Pancreas (tissue), 10 donors: Measurements from ENCODE around the gene ZBTB7C. TPM values are rescaled to one million over a fixed set of nuclear protein-coding genes. Genes with fewer than 3 reads are reported as not detected.

Experiments
- ATAC-seq, 4 donors: fragments of 200-7000 bp; cut with Tn5 transposase; one replicate each; pipeline versions ENCODE4 v1.8.0 to v1.9.1; 2020; ENCODE audit warnings: mild to moderate bottlenecking in 4 of 4, moderate library complexity in 4 of 4
- DNase-seq, 6 donors: peaks; one replicate each; pipeline ENCODE4 v3.0.0-alpha.2; 2020
- FAIRE-seq: peaks from 2 replicates; lab custom pipeline; 2012; peaks lifted over from hg19 to GRCh38; lab: Jason Lieb, UNC
- H3K27ac ChIP-seq, 4 donors: fragments of 200-600 bp; sonication (generic); 1 replicate in 3 of 4; 2 replicates in 1 of 4; pipeline versions ENCODE4 v1.5.0 to v1.8.0; 2020
- H3K27me3 ChIP-seq, 4 donors: fragments of 200-600 bp; one replicate each; pipeline ENCODE4 v1.8.0; 2021
- H3K36me3 ChIP-seq, 3 donors: fragments of 200-600 bp; sonication (generic) in 1 of 3; one replicate each; pipeline versions ENCODE4 v1.5.0 to v1.8.0; 2020 to 2021
- H3K4me1 ChIP-seq, 3 donors: fragments of 200-600 bp; one replicate each; pipeline ENCODE4 v1.8.0; 2021
- H3K4me3 ChIP-seq, 4 donors: fragments of 200-600 bp; sonication (generic) in 2 of 4; one replicate each; pipeline versions ENCODE4 v1.5.0 to v1.8.0; 2020 to 2021
- H3K9me3 ChIP-seq, 4 donors: fragments of 200-600 bp; one replicate each; pipeline ENCODE4 v1.8.0; 2021
- WGBS, 2 donors: extraction: QIAGEN DNeasy Blood & Tissue Kit; methylation state at CpG; one replicate each; pipeline ENCODE4 v1.1.7; 2013; 5-methylcytosine and 5-hydroxymethylcytosine counted together
- intact Hi-C, 3 donors: fragments of 100-400 bp; cut with DNase I; formaldehyde crosslinking; loops; one replicate each; pipeline versions ENCODE4 v1.11.1 to v1.14.2; 2022
- polyA plus RNA-seq, 2 donors: library from polyadenylated mRNA; stranded (reverse); fragments of 200-250 nt; gene quantifications; one replicate each; pipeline ENCODE4 v1.2.3, GENCODE V29; 2013
- total RNA-seq, 6 donors: library from RNA; stranded (reverse); fragmentation: NEBNext Ultra II Directional in 4 of 6; extraction: Animal tissue kit (Norgen Biotek cat#: 25700) in 4 of 6; gene quantifications; one replicate each; pipeline versions ENCODE4 v1.2.1 to v1.2.4, GENCODE V29; 2021 to 2023
- TF ChIP-seq, protein P1 (sequence below), 4 donors: fragments of 200-600 bp; sonication (generic) in 3 of 4; IDR thresholded peaks; one replicate each; pipeline versions ENCODE4 v1.5.0 to v1.8.0; 2021; ENCODE audit warnings: antibody characterized with exemption in 4 of 4
- donor health status: healthy with polysubstance abuse.
- donor health status: DM: no; HTN: no; CAD: no; lungs with moderate emphysema.
- donor health status: DM: no; HTN: no; CAD: no.
- donor health status: control.
- donor health status: control.
- donor health status: Bipolar disorder and iron deficiency.
- donor health status: DM: yes; HTN: yes; CAD: no.
- donor health status: DM: no; HTN: no; CAD: no.
- donor health status: DM: no; HTN: no; CAD: no.
- donor health status: DM: yes; HTN: yes; CAD: no.

The ZBTB7C gene
- total and polyA plus RNA-seq, 8 donors = 0.35 to 1.7 (median 0.91) TPM

DNA sequence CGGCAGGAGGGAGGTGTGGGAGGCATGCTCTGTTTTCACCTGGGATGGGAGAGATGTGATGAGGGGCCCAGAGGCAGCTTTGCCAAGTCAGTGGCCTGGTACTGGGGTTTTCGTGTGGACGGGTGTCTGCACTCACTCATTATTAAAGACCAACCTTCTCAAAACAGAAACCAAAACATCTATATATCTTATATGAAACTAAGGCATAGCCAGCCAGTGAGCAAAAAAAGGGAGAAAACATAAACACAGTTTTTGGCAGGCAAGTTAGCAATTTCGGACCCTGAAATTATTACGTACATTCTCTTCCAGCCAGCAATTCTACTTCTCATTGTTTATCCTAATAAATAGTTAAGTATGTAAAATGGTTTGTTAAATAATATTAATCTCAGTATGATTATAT is 297.6 kb downstream of the ZBTB7C start:
- FAIRE-seq (no peak), ATAC-seq (no peak), DNase-seq (no peak)
- Histone ChIP-seq H3K4me3 (no peak overlapping the region), H3K27me3 (no peaks in the 10 kb centered on the region), H3K9me3 (no peaks in the 10 kb centered on the region), H3K36me3 (no peaks in the 10 kb centered on the region), H3K27ac (no peak overlapping the region), H3K4me1 (no peaks in the 10 kb centered on the region)
- TF ChIP-seq, protein P1, sequence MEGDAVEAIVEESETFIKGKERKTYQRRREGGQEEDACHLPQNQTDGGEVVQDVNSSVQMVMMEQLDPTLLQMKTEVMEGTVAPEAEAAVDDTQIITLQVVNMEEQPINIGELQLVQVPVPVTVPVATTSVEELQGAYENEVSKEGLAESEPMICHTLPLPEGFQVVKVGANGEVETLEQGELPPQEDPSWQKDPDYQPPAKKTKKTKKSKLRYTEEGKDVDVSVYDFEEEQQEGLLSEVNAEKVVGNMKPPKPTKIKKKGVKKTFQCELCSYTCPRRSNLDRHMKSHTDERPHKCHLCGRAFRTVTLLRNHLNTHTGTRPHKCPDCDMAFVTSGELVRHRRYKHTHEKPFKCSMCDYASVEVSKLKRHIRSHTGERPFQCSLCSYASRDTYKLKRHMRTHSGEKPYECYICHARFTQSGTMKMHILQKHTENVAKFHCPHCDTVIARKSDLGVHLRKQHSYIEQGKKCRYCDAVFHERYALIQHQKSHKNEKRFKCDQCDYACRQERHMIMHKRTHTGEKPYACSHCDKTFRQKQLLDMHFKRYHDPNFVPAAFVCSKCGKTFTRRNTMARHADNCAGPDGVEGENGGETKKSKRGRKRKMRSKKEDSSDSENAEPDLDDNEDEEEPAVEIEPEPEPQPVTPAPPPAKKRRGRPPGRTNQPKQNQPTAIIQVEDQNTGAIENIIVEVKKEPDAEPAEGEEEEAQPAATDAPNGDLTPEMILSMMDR (IDR thresholded peaks at IDR 0.05) = no peak
- 80 to 92% methylated on average over 5 of the region's 5 CpGs for WGBS, 2 donors
- intact Hi-C loops = no loop called here

DNA sequence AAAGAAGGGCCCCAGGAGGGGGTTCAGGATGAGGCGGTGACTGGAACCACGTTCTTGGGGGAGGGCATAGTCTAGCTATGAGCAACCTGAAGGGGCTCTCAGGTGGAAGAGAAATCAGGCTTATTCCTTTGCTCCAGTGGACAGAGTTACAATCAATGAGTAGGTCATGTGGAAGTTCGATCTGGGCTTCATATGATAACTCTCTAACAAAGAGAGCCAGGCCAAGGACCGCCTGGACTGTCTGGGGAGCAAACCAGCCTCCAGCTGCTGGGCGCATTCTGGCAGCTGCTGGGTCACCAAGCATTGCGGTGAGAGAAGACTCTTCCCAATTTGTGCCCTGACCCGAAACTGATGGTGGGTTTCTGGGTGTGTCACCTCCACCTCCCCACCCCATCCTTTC is 298.4 kb downstream of the ZBTB7C start:
- Histone ChIP-seq H3K27me3 (no peaks in the 10 kb centered on the region), H3K9me3 (no peaks in the 10 kb centered on the region), H3K4me1 (no peaks in the 10 kb centered on the region), H3K27ac (no peak overlapping the region), H3K4me3 (no peak overlapping the region), H3K36me3 (no peaks in the 10 kb centered on the region)
- 76 to 77% methylated on average over 7 of the region's 7 CpGs for WGBS, 2 donors
- no peak for ATAC-seq
- no peak for DNase-seq
- intact Hi-C loops = no loop called here
- TF ChIP-seq, protein P1 (IDR thresholded peaks at IDR 0.05) = no peak
- FAIRE-seq = no peak

DNA sequence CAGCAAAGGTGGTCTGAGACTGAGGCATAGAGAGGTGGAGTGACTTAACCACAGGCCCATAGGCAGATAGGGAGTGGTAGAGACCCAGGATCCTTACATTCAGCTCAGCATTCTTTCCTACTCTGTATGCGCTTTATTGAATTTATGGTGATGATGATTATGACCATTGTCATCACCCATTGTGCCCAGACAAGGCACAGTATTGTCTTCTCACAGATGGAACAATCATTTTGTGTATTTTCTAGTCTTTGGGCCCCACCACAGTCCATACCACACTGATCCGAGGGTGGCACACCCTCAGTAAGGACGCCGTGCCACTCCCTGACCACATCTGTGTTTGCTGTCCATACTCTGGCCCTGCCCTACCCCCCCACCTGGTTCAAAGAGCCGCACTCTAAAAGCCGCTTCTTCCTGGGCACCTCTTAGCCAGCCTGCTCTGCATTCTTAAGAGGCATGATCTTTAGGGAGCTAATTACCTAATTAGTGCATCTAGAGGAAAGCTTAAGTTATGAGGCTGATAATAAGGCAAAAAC is 299.2 kb downstream of the ZBTB7C start:
- WGBS, 2 donors = 74 to 89% methylated on average over 6 of the region's 6 CpGs
- H3K36me3 ChIP-seq = no peaks in the 10 kb centered on the region
- TF ChIP-seq, protein P1 (IDR thresholded peaks at IDR 0.05) = no peak
- no peak for DNase-seq
- no peaks in the 10 kb centered on the region for H3K4me1 ChIP-seq
- H3K27me3 ChIP-seq = no peaks in the 10 kb centered on the region
- H3K4me3 ChIP-seq = no peak overlapping the region
- intact Hi-C loops = no loop called here
- ATAC-seq = no peak
- no peaks in the 10 kb centered on the region for H3K9me3 ChIP-seq
- no peak overlapping the region for H3K27ac ChIP-seq
- no peak for FAIRE-seq

DNA sequence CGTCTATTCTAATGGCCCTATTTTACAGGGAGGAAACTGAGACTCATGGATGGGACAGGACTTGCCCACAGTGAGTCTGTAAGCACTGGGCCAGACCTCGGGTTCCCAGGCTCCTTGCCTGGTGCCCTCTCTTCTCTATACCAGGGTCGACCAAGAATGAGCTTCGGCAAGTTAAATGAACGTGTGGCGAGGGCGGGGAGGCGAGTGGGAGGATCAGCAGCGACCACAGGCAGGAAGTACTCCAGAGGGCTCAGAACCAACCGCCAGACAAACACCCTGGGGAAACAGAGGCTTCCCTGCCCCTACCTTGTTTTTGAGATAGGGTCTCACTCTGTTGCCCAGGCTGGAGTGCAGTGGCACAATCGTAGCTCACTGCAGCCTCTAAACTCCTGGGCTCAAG is 301.0 kb downstream of the ZBTB7C start:
- ATAC-seq = no peak
- Histone ChIP-seq H3K36me3 (no peaks in the 10 kb centered on the region), H3K27ac (no peak overlapping the region), H3K9me3 (no peaks in the 10 kb centered on the region), H3K4me3 (no peak overlapping the region), H3K4me1 (no peaks in the 10 kb centered on the region), H3K27me3 (no peaks in the 10 kb centered on the region)
- WGBS, 2 donors = 87 to 93% methylated on average over 11 of the region's 11 CpGs
- TF ChIP-seq, protein P1 (IDR thresholded peaks at IDR 0.05) = no peak
- no peak for DNase-seq
- no peak for FAIRE-seq
- intact Hi-C loops = no loop called here

GRCh38 chr18:48106976-48107781 is 302.0 kb downstream of the ZBTB7C start:
- DNase-seq (no peak), ATAC-seq (no peak), FAIRE-seq (no peak)
- Histone ChIP-seq H3K27ac (no peak overlapping the region), H3K27me3 (no peaks in the 10 kb centered on the region), H3K36me3 (no peaks in the 10 kb centered on the region), H3K4me3 (no peak overlapping the region), H3K4me1 (no peaks in the 10 kb centered on the region), H3K9me3 (no peaks in the 10 kb centered on the region)
- intact Hi-C loops = no loop called here
- TF ChIP-seq, protein P1 (IDR thresholded peaks at IDR 0.05) = no peak
- 60 to 63% methylated on average over 11 of the region's 11 CpGs for WGBS, 2 donors
